Ascending aorta (tissue), 2 donors: ENCODE measurements around the gene CORO7. TPM values are rescaled to one million over a fixed set of nuclear protein-coding genes. Genes with fewer than 3 reads are reported as not detected.

ENCODE experiments used
- DNase-seq, 2 donors: peaks; one replicate each; pipeline ENCODE4 v3.0.0-alpha.2; 2019; ENCODE audit warnings: low spot score in 2 of 2
- H3K27ac ChIP-seq, 2 donors: fragments of 200-600 bp; sonication (generic); one replicate each; pipeline ENCODE4 v1.5.1; 2016 to 2017; ENCODE audit warnings: mild to moderate bottlenecking in 1 of 2
- H3K27me3 ChIP-seq: fragments of 200-600 bp; sonication (generic); one replicate; pipeline ENCODE4 v1.5.1; 2017
- H3K36me3 ChIP-seq, 2 donors: fragments of 200-600 bp; sonication (generic); one replicate each; pipeline ENCODE4 v1.5.1; 2016
- H3K4me1 ChIP-seq, 2 donors: fragments of 200-600 bp; sonication (generic); one replicate each; pipeline ENCODE4 v1.5.1; 2016 to 2017; ENCODE audit warnings: mild to moderate bottlenecking in 1 of 2
- H3K4me3 ChIP-seq, 2 donors: fragments of 200-600 bp; sonication (generic); one replicate each; pipeline ENCODE4 v1.5.1; 2016 to 2017; ENCODE audit warnings: mild to moderate bottlenecking in 1 of 2
- H3K9me3 ChIP-seq, 2 donors: fragments of 200-600 bp; sonication (generic); one replicate each; pipeline ENCODE4 v1.5.1; 2016
- intact Hi-C: fragments of 100-400 bp; cut with DNase I; formaldehyde crosslinking; loops from one replicate; pipeline ENCODE4 v1.15.1; 2023
- total RNA-seq: library from RNA; depleted of rRNA; stranded (reverse); fragments of >200 nt; gene quantifications from one replicate; pipeline ENCODE4 v1.1.0, GENCODE V29; 2016
- TF ChIP-seq, protein P1 (sequence below), 3 experiments: fragments of 200-600 bp in 2 of 3; fragments of 450-650 bp in 1 of 3; sonication (generic) in 2 of 3; IDR thresholded peaks; one replicate each; pipeline ENCODE4 v1.5.1; 2016 to 2019; ENCODE audit warnings: antibody characterized with exemption in 3 of 3, mild to moderate bottlenecking in 1 of 3, moderate library complexity in 1 of 3

CORO7 gene
- total RNA-seq, 1 donor from 2014 or later, result 41.9 TPM

DNA sequence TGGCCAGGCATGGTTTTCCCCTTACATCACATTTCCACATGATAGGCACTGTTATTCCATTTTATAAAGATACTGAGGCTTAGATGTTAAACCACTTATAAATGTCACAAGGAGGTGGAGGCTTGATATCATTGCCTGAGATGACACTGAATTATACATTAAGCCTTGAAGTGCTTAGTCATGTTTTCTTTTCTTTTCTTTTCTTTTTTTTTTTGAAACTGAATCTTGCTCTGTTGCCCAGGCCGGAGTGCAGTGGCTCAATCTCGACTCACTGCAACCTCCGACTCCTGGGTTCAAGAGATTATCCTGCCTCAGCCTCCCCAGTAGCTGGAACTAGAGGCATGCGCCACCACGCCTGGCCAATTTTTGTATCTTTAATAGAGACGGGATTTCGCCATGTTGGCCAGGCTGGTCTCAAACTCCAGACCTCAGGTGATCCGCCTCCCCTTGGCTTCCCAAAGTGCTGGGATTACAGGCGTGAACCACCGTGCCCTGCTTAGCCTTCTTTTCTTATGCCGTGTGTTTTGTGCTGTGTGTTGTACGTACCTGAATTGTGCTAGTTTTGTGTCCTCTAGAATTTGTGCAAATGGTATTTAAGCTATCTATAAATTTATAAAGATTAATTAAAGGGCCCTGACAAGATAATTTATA, 10.5 kb upstream of the CORO7 start:
- H3K27ac ChIP-seq, result no peak overlapping the region
- DNase-seq, result no peak
- intact Hi-C loops, result no loop called here

DNA sequence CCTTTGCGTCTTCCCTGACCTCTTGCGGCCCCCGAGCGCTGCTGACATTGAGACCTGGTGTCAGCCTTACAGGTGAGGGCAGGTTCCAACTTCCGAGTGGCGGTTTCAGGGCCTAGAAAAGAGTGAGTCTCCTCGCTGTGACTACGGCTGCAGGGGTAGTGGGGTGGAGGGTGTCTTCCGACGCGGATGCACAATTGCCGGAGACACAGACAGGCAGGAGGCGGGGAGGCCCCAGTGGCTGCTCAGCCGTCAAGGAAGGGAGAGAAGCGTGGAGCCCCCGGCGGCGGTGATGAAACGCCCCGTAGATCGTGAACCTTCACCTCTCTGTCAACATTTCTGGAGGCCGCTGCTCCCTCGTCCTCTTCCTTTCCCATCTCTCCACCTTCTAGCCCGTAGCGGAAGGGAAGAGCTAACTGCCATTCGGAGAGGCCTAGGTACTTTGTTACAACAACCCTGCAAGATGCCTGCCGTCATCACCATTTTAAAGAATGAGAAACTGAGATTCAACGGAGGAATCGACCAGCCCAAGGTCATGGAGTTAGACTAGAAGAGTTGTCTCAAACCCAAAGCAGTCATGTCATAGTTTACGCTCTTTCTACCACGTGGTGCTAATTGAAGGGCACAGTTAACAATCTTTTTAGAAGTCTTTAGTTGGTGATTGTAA, 9.8 kb upstream of the CORO7 start:
- H3K9me3 ChIP-seq, result no peaks in the 10 kb centered on the region

More for the DNA sequence above, 10.5 kb upstream of the CORO7 start:
- no peaks in the 10 kb centered on the region for H3K27me3 ChIP-seq
- H3K4me3 ChIP-seq, result peak overlapping the region; percentile 83 to 85
- TF ChIP-seq, protein P1, sequence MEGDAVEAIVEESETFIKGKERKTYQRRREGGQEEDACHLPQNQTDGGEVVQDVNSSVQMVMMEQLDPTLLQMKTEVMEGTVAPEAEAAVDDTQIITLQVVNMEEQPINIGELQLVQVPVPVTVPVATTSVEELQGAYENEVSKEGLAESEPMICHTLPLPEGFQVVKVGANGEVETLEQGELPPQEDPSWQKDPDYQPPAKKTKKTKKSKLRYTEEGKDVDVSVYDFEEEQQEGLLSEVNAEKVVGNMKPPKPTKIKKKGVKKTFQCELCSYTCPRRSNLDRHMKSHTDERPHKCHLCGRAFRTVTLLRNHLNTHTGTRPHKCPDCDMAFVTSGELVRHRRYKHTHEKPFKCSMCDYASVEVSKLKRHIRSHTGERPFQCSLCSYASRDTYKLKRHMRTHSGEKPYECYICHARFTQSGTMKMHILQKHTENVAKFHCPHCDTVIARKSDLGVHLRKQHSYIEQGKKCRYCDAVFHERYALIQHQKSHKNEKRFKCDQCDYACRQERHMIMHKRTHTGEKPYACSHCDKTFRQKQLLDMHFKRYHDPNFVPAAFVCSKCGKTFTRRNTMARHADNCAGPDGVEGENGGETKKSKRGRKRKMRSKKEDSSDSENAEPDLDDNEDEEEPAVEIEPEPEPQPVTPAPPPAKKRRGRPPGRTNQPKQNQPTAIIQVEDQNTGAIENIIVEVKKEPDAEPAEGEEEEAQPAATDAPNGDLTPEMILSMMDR (IDR thresholded peaks at IDR 0.05), result no peak
- H3K4me1 ChIP-seq, result peaks cover 5 to 14% of the 10 kb centered on the region in 2 donors
- H3K9me3 ChIP-seq, result no peaks in the 10 kb centered on the region
- H3K36me3 ChIP-seq, result peaks cover 0 to 7% of the 10 kb centered on the region in 2 donors

DNA sequence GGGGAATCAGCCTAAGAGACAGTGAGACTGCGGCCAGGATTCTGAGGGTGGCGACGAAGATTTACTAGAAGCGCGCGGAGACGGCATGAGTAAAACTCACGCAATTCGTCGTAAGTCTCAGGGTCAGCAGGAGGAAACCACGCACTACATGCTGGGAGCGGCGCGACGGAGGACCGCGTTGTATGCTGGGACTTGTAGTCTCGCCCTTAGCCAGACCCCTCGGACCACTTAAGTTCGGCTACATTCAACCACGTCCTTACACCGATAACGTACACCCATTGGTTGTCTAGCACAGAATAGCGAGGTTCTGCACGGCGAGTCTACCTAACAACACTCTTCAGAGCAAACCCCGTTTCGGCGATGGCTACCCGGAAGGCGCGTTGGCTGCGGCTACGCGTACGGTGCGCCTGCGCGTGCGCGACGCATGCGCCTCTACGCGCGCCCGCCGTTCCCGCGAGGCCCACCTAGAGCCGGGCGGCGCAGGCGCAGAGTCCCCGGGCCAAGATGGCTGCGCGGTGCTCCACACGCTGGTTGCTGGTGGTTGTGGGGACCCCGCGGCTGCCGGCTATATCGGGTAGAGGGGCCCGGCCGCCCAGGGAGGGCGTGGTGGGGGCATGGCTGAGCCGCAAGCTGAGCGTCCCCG, 9.1 kb upstream of the CORO7 start, which contains the start of gene DNAJA3:
DNAJA3 (plus strand) TSS at position 491 of the 643 bp plus-strand sequence; CDS start at position 505, 14 bp downstream.
- DNase-seq, result peak; percentile 63 to 96
- TF ChIP-seq, protein P1 (IDR thresholded peaks at IDR 0.05), result no peak
- Histone ChIP-seq H3K27me3 (no peaks in the 10 kb centered on the region), H3K4me3 (peak within 1 kb of the TSS; percentile 83 to 85), H3K9me3 (no peaks in the 10 kb centered on the region), H3K36me3 (no peaks in the 10 kb centered on the region), H3K27ac (peak within 1 kb of the TSS; percentile 95 to 96), H3K4me1 (peaks cover 5 to 14% of the 10 kb centered on the region in 2 donors)
- intact Hi-C loops, result loop anchor here (1.0 to 2.0 kb wide), 2 partner anchors 9 to 123 kb away; partner anchors contain the start of gene CORO7

More for the DNA sequence above, 9.8 kb upstream of the CORO7 start:
- no peaks in the 10 kb centered on the region for H3K27me3 ChIP-seq
- TF ChIP-seq, protein P1 (IDR thresholded peaks at IDR 0.05), result no peak
- intact Hi-C loops, result no loop called here
- no peaks in the 10 kb centered on the region for H3K36me3 ChIP-seq
- peak overlapping the region; percentile 83 to 85 for H3K4me3 ChIP-seq
- peak overlapping the region; percentile 95 to 96 for H3K27ac ChIP-seq
- no peak for DNase-seq
- peaks cover 5 to 14% of the 10 kb centered on the region in 2 donors for H3K4me1 ChIP-seq

DNA sequence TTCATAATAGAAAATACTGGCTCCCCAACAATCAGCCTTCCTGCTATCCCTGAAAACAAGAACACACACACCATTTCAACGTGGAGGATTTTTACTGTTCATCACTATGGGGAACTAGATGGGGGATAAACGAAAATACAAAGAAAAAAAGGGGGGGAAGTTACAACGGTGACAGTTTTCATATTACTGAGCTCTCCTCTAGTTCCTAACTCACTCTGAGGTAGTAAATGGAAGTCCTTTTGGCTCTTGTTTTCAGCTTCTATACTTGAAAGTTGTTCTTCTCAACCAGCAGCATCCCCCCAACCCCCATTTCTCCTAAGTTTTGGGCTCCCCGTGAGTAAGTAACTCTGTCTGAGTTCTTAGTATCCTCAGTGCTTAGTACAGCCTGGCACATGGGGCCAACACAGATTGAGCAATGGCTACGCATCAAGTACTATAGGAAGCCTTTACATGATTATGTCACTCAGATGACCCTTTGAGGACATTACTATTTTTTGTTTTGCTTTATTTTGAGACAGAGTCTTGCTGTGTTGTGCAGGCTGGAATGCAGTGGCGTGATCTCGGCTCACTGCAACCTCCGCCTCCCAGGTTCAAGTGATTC, 4.2 kb upstream of the CORO7 start:
- peaks cover 0 to 5% of the 10 kb centered on the region in 2 donors for H3K4me1 ChIP-seq
- no peaks in the 10 kb centered on the region for H3K36me3 ChIP-seq
- no peaks in the 10 kb centered on the region for H3K9me3 ChIP-seq
- no peak overlapping the region for H3K27ac ChIP-seq
- no peaks in the 10 kb centered on the region for H3K27me3 ChIP-seq
- TF ChIP-seq, protein P1 (IDR thresholded peaks at IDR 0.05), result no peak
- DNase-seq, result no peak
- H3K4me3 ChIP-seq, result no peak overlapping the region
- intact Hi-C loops, result no loop called here

DNA sequence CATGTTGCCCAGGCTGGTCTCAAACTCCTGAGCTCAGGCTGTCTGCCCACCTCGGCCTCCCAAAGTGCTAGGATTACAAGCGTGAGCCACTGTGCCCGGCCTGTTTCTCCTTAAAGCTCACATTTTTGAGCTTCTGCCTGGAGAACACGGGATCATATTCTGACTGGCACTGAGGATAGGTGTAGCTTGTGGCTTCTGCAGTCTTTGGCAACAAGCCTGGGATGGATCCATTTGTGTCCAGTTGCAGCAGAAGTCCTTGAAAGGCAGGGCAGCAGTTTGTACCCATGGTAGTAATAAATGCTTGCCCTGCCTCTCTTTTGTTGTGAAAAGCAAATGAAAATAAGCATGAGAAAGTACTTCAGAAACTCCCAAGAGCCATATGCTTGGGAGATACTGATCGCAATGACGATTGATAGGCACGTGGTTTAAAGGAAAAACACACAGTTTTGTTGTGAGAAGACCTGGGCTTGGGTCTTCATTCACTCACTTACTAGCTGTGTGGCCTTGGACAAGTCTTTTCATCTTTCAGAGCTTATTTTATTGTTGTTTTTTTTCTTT, 3.1 kb upstream of the CORO7 start:
- TF ChIP-seq, protein P1 (IDR thresholded peaks at IDR 0.05), result no peak
- no peak for DNase-seq
- H3K4me1 ChIP-seq, result peaks cover 0 to 9% of the 10 kb centered on the region in 2 donors
- H3K4me3 ChIP-seq, result no peak overlapping the region
- intact Hi-C loops, result loop anchor here (5.0 to 10.0 kb wide), 2 partner anchors 147 to 805 kb away; partner anchors contain the start of genes SLX4 and TFAP4
- H3K36me3 ChIP-seq, result no peaks in the 10 kb centered on the region
- no peak overlapping the region for H3K27ac ChIP-seq
- no peaks in the 10 kb centered on the region for H3K9me3 ChIP-seq
- no peaks in the 10 kb centered on the region for H3K27me3 ChIP-seq
